K562 (cell line): ENCODE results near the gene LRMDA. TPM values are rescaled to one million over a fixed set of nuclear protein-coding genes. Genes with fewer than 3 reads are reported as not detected.

Source experiments
- HDAC3 ChIP-seq: fragments of 450-650 bp; IDR thresholded peaks from 2 replicates; pipeline ENCODE4 v1.6.1; 2018; ENCODE audit warnings: borderline replicate concordance, mild to moderate bottlenecking, moderate library complexity; ENCODE audit not compliant: partially characterized antibody
- HLTF ChIP-seq: fragments of 450-650 bp; IDR thresholded peaks from 2 replicates; pipeline ENCODE4 v1.6.1; 2016
- NRF1 ChIP-seq, 2 experiments: fragments of 450-650 bp; IDR thresholded peaks in 1 of 2; conservative IDR thresholded peaks in 1 of 2; 2 replicates each; pipeline ENCODE4 v1.6.1; 2014; ENCODE audit warnings: mild to moderate bottlenecking in 2 of 2
- SMAD4 ChIP-seq: fragments of 250-450 bp; sonication (Bioruptor Pico); conservative IDR thresholded peaks from 2 replicates; pipeline ENCODE4 v1.8.0; 2021; ENCODE audit warnings: inconsistent platforms, mild to moderate bottlenecking, moderate library complexity
- TAF1 ChIP-seq: IDR thresholded peaks from 2 replicates; pipeline ENCODE4 v1.6.1; 2011; ENCODE audit warnings: mild to moderate bottlenecking, low read length, moderate library complexity; ENCODE audit not compliant: insufficient read depth, control insufficient read depth, severe bottlenecking; ENCODE audit errors: extremely low read depth
- polyA plus RNA-seq, 8 experiments: library from polyadenylated mRNA; depleted of rRNA in 4 of 8; stranded (reverse) in 5 of 8; unstranded in 3 of 8; fragments of >200 nt; fragmentation: Nextera tagmentation in 2 of 8; fragmentation: Illumina TruSeq in 1 of 8; extraction: Ambion mirVana in 2 of 8; extraction: Trizol in 1 of 8; gene quantifications; 2 replicates each; pipeline versions ENCODE4 v1.2.1 to v1.2.3, GENCODE V29; 2011 to 2014; ENCODE audit warnings: inconsistent platforms in 1 of 8, missing spikeins in 1 of 8
- total RNA-seq, 7 experiments: library from RNA; depleted of rRNA in 6 of 7; stranded (reverse); fragments of >200 nt in 6 of 7; fragmentation: Illumina TruSeq in 2 of 7; extraction: Trizol in 2 of 7; gene quantifications; 2 replicates each; pipeline versions ENCODE4 v1.2.1 to v1.2.3, GENCODE V29; 2011 to 2021; ENCODE audit warnings: low replicate concordance in 1 of 7
- TF ChIP-seq, protein P1 (sequence below): fragments of 250-450 bp; sonication (Bioruptor Pico); IDR thresholded peaks from 2 replicates; pipeline ENCODE4 v1.5.0; 2021; ENCODE audit warnings: mild to moderate bottlenecking, borderline replicate concordance
- TF ChIP-seq, protein P2 (sequence below): fragments of 450-650 bp; formaldehyde crosslinking; IDR thresholded peaks from 2 replicates; pipeline ENCODE4 v1.4.0; 2022; ENCODE audit warnings: mild to moderate bottlenecking, moderate library complexity

Gene LRMDA
- total and polyA plus RNA-seq, 9 of the 15 experiments (the other 6 are each of a cell fraction or from before 2014, with no cell fraction given) = 0.25 TPM; not detected in 8

DNA sequence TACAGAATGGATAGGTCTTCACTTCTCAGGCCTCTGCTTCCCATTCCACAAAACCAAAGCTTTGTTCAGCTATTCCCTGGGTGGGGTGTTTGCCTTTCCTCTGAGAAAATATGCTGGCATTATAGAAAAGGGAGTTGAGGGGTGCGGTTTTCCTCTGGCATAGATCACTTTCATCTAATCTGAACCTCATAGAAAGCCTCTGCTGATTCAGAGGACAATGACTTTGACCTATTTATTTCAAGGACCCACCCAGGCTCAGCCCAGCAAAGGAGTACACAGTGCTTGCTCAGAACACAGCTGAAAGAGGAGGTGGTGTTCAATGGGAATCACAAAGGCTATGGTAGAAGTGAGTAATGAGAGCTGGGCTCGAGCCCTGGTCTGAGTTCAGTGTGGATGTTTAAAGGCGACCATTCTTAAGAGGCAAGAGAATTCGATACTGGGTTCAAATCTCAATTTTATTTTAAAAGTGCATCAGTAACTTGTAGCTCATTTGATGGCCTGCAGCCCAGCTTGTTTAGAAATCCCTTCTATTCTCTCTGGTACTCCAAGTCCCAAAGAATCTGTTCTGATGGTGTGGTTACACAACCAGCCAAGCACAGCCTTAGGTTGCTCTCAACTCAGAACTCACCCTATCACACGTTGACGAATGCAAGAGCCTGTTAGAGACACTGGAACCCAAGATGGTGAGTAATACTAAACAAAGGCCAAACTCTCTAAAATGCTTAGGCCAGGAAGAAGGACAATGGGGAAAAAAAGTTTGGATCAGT, 1012.8 kb downstream of the LRMDA start (continued):
- TF ChIP-seq HDAC3 = no peak
- TF ChIP-seq SMAD4 (CRISPR knock-in tag) = no peak
- no peak for TF ChIP-seq NRF1 (conservative IDR thresholded peaks at IDR 0.05 in 1 of 2, IDR thresholded peaks at IDR 0.05 in 1 of 2)
- TF ChIP-seq, protein P1, sequence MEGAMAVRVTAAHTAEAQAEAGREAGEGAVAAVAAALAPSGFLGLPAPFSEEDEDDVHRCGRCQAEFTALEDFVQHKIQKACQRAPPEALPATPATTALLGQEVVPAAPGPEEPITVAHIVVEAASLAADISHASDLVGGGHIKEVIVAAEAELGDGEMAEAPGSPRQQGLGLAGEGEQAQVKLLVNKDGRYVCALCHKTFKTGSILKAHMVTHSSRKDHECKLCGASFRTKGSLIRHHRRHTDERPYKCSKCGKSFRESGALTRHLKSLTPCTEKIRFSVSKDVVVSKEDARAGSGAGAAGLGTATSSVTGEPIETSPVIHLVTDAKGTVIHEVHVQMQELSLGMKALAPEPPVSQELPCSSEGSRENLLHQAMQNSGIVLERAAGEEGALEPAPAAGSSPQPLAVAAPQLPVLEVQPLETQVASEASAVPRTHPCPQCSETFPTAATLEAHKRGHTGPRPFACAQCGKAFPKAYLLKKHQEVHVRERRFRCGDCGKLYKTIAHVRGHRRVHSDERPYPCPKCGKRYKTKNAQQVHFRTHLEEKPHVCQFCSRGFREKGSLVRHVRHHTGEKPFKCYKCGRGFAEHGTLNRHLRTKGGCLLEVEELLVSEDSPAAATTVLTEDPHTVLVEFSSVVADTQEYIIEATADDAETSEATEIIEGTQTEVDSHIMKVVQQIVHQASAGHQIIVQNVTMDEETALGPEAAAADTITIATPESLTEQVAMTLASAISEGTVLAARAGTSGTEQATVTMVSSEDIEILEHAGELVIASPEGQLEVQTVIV = no peak
- no peak for TF ChIP-seq HLTF
- TF ChIP-seq, protein P2, sequence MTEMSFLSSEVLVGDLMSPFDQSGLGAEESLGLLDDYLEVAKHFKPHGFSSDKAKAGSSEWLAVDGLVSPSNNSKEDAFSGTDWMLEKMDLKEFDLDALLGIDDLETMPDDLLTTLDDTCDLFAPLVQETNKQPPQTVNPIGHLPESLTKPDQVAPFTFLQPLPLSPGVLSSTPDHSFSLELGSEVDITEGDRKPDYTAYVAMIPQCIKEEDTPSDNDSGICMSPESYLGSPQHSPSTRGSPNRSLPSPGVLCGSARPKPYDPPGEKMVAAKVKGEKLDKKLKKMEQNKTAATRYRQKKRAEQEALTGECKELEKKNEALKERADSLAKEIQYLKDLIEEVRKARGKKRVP = no peak
- no peak for TF ChIP-seq TAF1
